Limb (tissue), 2 donors: Measurements from ENCODE around the gene PEAK3.

Experiments
- DNase-seq, 2 donors: peaks; one replicate each; pipeline ENCODE4 v3.0.0-alpha.2; 2016; ENCODE audit errors: extremely low spot score in 2 of 2

Gene PEAK3

DNA sequence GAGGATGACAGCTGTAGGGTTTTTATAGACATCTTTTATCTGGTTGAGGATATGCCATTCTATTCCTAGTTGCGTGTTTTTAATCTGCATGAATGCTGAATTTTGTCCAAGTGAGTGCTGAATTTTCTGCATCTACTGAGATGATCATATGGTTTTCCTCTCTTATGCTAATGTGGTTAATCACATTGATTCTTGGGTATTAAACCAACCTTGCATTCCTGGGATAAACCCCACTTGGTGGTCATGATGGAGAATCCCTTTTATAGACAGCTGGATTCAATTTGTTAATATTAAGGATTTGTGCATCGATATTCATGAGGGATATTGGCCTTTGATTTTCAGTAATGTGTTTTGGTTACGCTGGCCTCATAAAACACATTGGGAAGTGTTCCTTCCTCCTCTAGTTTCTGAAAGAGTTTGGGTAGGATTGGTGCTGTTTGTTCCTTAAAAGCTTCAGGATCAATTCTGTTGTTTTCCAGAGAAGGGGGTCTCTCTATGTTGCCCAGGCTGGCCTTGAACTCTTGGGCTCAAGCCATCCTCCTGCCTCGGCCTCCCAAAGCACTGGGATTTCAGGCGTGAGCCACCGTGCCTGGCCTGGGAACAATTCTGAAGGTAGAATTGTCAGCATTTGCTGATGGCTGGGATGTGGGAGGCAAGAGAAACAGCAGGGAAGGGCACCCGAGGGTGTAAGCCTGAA is 33.3 kb upstream of the PEAK3 start:
- no peak for DNase-seq

DNA sequence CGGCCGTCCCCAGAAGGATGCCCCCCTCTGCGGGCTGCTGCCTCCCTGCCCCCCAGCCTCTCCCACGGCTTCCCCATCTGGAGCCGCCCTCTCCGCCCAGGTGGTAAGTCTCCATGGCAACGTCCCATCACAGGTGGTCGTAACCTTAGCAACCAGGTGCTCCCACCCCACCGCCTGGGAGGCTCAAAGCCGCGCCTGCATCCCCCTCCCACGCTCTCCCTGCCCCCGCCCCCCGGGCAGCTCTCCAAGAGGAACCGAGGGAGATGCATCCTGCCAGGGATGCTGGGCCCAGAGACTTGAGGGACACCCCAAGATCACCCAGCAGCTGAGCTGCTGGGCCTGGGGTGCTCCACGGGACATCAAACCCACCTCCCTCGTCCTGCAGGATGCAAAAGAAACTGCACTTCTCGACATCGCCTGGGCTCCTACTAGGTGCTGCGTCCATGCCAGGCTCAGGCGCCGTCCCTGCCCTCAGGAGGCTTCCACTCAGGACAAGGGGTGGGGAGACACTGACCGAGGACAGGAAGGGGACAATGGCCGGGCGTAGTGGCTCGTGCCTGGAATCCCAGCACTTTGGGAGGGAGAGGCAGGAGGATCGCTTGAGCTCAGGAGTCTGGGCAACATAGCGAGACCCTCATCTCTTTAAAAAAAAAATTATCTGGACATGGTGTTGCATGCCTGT is 31.0 kb upstream of the PEAK3 start:
- DNase-seq: no peak

DNA sequence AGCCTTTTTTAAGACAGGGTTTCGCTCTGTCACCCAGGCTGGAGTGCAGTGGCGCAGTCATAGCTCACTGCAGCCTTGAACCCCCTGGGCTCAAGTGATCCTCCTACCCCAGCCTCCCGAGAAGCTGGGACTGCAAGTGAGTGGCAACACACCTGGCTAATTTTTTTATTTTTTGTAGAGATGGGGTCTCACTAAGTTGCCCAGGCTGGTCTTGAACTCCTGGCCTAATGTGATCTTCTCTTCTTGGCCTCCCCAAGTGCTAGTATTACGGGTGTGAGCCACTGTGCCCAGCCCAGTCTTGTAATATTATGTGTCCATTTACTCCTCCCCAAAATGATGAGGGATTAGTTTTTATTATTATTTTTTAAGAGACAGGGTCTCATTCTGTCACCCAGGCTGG is 29.1 kb upstream of the PEAK3 start:
- DNase-seq: no peak

DNA sequence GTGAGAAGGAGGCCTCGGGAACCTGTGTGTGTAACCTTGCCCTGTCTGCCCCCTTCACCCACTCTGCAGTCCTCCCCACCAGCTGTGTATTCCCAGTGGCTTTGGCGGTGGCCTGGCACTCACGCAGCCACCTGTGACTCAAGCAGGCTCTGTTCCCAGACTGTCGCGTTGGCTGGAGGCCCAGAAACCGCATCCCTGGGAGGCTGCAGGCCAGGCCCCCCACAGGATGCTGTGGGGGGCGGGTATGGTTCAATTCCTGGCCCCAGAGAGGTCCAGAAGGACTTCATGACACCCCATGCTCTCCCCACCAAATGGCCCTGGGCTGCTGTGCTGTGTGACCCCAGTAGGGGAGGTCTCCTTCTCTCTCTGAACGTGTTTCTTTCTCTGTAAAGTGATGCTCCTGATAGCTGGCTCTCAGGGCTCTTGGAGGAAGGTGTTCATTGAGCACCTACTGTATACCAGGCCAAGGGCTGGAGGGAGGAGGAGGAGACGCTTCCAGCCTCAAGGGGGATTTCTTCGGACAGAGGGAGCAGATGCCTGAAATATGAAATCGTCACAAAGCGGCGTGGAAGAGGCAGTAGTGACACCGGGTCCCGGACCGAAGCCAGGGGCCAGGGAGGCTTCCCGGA is 27.9 kb upstream of the PEAK3 start:
- DNase-seq: peak in 1 of 2 donors; percentile 64

DNA sequence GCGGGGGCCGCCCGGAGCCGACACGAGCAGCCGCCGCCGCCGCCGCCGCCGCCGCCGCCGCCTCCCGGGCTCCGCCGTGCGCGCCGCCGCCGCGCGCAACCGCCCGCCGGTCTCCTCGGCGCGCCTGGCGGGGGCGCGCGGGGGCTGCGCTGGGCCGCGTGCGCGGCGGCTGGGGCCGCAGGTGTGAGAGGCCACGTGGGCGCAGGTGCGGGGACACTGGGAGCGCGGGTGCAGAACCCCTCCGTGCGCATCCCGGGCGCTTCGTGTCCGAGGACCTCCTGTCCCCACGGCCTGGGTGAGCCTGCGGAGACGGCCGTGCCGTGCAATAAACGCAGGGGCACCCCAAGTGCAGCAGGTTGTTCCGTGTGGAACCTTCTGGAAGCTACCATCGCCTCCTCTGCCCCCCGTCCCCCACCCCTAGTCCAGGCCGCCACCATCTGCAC is 26.2 kb upstream of the PEAK3 start, which contains the start of gene LINGO3:
TSS of gene LINGO3 (minus strand) at position 41 of the 443 bp plus-strand sequence. CDS start 16,378 bp downstream, outside the sequence.
- no peak for DNase-seq

DNA sequence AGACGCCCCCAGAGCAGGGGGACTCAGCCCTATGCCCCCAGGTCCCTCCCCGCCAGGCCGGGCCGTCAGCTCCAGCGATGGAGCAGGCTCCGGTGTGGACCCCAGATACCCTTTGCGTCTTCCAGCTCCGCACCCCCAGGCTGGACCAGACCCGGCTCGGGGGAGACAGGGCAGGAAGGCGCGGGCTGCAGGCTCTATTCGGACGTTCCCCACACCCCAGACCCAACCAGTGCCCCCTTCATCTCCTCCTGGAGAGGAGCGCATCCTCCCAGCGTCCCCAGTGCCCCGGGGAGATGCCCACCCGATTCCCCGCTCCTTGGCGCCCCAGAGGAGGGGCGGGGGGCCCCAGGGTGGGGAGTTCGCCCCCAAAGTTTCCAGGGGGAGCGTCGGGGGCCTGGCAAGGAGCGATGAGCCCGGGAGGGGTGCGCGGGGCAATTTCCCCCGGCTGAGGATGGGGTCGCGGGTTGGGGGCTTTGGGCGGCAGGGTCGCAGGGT is 25.6 kb upstream of the PEAK3 start:
- DNase-seq: no peak

DNA sequence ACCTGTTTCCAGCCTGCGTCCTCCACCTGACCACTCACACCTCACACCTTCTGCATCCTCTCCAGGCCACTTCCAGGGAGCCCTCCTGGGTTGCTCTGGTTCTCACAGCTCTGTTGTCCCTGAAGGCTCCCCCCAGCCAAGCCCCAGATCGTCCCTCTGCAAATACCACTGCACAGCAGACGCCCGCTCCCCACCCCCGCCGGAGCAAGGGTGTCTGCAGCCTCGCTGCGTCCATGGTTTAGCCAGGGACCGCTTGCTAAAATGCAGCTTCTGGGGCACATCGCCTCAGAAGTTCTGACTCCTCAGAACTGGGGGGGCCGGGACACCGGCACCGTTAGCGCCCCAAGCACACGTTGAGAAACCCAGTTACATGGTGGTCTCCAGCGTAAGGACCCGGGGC is 25.0 kb upstream of the PEAK3 start:
- DNase-seq: no peak

DNA sequence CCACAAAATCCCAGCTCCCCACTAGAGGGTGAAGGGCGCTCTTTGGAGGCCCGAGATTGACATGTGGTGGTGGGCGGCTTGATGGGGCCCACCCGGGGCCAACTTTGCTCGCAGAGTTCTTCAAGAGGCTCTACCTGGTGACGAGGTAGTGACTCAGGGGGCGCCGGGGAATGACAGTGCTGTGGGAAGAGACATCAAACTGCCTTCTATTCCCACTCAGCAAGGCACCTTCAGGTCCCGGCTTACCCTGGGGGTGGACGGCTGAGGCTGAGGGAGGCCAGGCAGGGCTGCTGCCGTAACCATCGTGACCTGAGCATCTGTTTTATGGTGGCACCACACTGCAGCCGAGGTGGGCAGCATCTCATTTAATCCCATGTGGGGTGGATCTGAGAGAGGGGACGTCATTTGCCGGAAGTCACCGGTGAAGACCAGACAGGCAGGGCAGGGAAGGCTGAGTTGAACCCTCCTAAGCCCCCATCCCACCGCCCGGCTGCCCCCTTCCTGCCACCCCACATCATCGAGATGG is 24.4 kb upstream of the PEAK3 start:
- DNase-seq: no peak

DNA sequence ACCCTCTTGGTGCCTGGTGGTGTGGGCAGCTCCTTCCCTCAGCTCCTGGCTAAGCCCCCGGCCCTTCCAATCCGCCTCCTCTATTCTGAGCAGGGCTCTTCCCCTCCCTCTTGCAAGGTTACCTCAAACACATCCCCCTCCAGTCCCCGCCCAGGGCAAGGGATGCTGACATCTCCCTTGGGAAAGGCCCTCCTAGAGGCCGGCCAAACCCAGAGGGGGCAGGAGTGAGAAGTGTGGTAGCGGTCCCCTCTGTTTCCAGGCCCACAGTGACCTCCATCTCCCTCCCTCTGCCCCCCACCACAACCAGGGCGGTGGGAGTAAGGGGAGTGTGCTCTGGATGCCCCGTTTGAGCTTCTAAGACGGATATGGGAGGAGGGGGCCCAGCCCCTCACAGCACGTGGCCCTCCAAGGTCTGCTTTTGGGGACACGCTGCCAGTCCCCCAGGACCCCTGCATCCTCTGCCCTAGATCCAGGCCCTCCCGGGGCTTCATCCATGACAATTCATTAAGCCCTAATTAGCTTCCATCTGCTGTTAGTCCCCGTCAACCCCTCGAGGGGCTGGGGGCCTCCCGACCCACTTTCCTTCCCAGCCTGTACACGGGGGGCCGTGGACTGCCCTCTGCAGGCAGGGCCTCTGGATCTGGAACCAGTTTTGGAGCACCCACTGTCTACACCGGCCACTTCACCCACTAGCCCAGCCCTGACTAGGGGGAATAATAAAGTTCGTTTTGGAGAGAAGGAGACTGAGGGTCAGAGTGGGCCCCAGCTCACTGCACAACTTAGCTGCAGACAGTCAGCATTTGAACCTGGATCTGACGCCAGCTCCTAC is 23.7 kb upstream of the PEAK3 start:
- DNase-seq: no peak

DNA sequence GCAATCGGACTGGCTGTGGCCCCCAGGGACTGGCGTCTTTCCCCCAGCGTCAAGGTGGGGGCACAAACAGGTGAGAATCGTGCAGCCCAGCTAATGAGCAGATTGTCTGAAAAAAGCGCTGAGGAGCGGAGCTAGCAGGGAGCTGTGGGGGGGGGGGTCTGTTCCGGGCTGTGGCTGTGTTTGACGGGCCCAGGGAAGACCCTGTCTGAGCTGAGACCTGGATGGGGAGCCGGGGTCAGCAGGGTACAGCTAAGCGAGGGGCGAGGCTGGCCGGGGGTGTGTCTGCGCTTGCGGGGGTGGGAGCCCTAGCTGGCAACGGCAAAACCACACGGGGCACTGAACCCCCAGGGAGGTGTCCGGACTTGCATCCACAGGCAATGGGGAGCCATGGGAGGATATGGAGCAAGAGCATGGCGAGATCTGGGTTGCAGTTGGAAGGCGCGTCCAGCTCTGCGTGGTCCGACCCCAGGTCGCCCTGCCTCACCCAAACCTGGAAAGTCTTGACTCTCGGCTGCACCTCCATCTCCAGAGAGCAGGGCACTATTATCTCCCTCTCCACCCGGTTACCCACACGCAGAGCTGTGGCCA is 21.3 kb upstream of the PEAK3 start:
- DNase-seq: no peak

DNA sequence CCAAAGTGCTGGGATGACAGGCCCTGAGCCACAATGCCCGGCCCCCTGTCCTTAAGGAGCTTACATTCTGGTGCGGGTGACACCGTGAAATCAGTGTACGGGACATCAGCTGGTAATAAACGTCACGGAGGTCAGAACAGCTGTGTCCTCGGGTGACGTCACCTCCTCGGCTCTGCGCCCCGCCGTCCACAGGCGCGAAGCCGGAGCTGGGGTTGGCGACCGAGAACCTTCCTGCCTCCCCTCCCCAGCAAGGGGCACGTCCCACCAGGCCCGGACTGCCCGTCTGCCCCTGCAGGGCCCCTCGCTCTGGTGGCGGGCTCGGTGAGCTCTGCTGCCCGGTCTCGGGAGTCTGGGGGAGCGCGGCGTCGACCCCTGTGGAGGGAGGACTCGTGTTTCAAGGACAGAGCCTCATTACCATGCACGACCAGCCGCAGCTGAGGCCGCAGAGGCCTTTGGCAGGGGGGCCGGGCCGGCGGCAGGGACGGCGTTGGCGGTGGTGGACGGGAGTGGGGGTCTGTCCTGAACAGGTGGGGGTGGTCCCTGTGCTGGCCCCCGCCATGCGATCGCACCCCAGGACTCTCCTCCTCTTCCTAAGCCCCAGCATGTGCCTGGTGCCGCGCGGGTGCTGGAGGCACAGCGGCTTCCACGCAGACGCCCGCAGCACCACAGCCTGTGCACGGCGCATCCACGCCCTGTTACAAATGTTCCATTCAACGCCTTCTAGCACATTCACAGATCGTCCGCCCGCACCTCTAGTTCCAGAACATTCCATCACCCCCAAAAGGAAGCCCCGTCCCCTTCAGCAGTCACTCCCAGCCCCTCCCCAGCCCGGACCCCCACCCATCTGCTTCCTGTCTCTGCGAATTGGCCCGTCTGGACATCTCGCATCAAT is 20.6 kb upstream of the PEAK3 start:
- peak; percentile 30 to 75 for DNase-seq

DNA sequence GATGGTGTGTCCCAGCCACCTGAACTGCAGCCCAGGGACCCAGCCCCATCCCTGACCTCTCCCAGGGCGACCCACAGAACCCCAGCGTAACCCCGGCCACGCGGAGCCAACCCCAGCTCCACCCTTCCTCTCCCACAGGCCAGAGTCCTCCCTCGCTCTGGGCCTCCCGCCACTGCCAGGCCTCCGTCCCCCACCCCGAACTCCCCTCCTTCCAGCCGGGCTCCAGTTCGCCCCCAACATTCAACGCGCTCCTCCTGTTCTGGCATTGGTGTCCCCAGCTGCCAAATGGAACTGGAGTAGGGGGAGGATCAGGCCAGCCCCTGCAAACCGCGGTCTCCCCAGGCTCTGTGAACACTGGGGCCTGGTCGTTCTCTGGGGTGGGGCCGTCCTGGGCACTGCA is 18.6 kb upstream of the PEAK3 start:
- DNase-seq: no peak

DNA sequence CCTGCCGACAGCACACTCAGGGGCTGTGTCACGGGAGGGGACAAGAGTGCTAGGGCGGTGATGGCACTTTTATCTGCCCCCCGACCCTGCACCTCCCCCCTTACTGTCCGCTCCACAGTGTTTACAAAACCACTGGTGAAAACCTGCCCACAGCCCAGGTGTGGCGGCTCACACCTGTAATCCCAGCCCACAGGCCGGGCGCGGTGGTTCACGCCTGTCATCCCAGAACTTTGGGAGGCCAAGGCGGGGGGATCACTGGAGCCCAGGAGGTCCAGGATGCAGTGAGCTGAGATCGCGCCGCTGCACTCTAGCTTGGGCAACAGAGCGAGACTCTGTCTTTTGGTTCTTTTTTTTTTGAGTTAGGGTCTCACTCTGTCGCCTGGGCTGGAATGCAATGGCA is 14.2 kb upstream of the PEAK3 start:
- no peak for DNase-seq

DNA sequence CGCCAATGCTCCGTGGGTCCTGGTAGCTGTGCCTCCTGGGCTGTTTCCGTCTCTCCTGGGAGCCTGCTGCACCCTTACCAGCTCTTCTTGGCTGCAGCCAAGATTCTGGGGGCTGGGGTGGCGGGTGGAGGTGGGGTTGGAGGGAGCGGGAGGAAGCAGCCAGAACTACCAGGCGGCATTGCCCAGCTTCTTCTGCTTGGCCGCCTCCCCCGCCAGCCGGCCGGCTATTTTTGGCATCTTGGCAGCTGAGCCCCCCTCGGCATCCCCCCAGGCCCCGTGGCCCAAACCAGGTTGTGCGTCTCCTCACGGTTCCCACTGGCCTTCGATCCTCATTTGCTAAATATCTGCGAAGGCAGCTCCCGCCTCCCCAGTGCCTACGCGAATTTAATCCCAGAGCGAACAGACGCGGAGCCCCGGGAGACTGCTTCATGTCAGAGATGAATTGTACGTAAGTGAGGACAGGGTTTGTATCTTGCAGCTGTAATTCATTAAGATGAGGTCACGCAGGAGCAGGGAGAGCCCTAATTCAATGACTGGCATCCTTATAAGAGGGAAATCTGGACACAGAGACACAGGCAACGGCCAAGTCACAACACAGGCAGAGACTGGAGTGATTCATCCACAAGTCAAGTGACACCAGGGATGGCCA is 12.8 kb upstream of the PEAK3 start:
- no peak for DNase-seq

DNA sequence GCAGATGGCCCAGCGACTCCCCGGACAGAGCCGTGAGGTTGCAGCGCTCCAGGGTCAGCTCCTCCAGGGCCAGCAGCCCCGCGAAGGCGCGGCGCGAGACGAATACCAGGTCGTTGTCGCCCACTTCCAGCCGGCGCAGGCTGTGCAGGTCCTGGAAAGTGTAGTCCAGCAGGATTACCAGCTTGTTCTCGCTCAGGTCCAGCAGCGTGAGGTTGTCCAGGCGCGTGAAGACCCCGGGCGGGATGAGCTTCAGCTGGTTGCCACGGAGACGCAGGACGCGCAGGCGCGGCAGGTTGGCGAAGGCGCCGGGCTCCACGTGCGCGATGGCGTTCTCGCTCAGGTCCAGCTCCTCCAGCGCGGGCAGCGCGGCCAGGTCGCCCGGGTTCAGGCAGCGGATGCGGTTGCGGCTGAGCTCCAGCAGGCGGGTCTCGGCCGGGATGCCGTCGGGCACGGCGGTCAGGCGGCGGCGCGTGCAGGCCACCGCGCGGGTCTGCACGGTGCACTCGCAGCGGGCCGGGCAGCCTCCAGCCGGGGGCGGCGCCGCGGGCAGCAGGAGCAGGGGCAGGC is 9.3 kb upstream of the PEAK3 start:
- peak in 1 of 2 donors; percentile 71 for DNase-seq

DNA sequence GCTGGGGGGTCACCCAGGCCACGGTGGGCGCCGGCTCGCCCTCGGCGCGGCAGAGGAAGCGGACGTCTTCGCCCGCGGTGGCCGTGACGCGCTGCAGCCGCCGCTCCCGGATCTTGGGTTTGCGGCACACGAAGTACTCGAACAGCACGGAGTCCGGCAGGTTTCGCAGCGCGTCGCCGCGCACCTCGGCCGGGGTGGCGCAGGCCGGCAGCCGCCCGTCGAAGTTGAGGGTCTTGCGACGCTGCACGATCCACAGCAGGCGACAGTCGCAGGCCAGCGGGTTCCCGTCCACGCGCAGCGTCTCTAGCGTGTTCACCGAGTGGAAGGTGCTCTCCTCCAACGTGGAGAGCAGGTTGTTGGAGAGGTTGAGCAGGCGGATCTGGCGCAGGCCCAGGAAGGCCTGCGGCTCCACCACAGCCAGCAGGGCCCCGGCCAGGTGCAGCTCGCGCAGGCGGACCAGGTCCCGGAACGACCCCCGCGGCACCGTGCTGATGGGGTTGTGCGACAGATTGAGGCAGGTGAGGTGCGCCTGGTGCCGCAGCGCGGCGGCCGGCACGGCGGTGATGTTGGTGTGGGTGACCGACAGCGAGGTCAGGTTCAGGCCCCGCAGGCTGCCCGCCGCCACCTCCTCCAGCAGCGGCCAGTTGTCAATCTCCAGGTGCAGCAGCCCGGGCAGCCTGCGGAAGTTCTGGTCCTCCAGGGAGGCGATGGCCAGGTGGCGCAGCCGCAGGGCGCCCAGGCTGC is 8.6 kb upstream of the PEAK3 start:
- DNase-seq: no peak

DNA sequence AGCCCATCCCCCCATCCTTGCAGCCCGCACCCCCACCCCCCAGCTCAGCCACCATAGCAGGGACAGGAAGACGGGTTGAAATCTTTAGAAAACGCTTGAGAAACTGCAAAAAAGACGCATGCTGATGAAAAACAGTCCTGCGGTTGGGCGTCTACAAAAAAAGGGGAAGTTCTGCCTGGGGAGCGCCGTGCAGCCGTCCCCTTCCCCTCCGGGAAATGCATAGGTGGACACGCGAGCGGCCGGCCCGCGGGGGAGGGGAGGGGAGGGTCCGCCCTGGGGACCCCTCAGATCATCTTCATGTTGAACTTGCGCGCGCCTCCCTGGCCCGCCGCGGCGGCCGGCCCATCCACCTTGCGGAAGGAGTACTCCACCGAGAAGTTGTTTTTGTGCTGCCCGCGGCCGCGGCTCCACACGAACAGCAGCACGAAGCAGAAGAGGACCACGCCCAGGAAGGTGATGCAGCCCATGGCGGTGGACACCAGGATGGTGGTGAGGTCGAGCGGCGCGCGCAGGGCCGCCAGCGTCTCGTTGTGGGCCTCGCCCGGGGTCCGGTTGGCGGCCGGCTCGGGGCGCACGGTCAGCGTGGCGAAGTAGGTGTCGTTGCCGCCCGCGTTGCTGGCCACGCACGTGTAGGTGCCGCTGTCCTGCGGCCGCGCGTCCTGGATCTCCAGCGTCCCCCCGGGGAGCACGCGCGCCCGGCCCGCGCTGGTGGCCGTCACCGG is 7.9 kb upstream of the PEAK3 start:
- DNase-seq: no peak
